ENCODE data around the gene TBC1D3H.
"Not testable (repeated sequence)": the region's sequence is repeated elsewhere in the genome, so short reads cannot be mapped to it uniquely, and the experiment has no call there.

TBC1D3H gene

DNA sequence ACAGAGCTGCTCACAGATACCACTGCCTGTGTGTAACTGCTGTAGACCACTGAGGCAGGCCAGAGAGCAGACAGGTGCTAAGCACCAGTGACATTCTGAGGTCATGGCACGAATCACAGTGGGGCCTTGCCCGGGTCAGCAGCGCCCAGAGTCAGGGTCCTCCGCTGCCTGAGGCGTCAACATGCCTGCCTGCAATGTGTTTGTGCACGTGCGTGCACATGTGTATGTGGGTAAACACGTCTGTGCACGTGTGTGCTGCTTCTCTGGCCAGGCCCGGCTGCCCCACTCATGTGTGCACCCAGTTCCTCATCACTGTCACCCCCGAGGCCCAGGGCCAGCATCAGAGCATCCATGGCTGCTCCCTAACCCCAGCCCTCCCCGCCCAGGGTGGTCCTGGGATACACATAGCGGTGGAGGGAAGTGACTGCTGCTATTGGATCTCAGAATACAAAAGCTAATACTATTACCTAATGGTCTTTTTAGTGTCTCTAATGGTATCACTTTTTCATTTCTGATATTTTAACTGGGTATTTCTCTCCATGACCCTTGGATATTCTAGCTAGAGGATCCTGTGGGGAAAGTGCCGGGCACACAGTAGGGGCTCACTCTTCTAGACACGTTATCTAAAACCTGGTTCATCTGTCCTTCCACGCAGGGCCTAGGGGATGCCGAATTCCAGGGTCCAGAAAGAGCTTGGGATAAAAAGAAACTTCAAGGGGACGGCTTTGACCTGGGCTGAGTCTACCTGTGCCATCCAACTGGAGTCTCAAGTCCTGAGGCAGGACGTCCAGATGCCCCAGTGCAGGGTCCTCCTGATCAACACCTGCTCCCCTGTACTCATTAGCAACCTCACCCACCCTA is at the start of gene TBC1D3H:
TBC1D3H (minus strand) TSS at position 51 of the 861 bp plus-strand sequence. CDS start 1,540 bp downstream, outside the sequence.
- not testable (repeated sequence) for DNase-seq

GRCh38 chr17:36428891-36429290 is 40.7 kb upstream of the TBC1D3H start:
- DNase-seq: not testable (repeated sequence)

GRCh38 chr17:36415180-36415941 is 27.1 kb upstream of the TBC1D3H start:
- DNase-seq: not testable (repeated sequence)

- DNase-seq: not testable (repeated sequence)
Measured at GRCh38 chr17:36390943-36391645, 2.9 kb upstream of the TBC1D3H start.

GRCh38 chr17:36375938-36376337 is 12.3 kb downstream of the TBC1D3H start:
- not testable (repeated sequence) for DNase-seq

- not testable (repeated sequence) for DNase-seq
Measured at GRCh38 chr17:36362496-36362895, 25.7 kb downstream of the TBC1D3H start.
